ENCODE measurements around the gene RNH1. TPM values are rescaled to one million over a fixed set of nuclear protein-coding genes. Genes with fewer than 3 reads are reported as not detected.
"Not testable (repeated sequence)": the region's sequence is repeated elsewhere in the genome, so short reads cannot be mapped to it uniquely, and the experiment has no call there.

RNH1 gene
- total RNA-seq, 2 donors from 2014 or later: 185 to 248 TPM

- H3K27me3 ChIP-seq: no peaks in the 10 kb centered on the region
- no peaks in the 10 kb centered on the region for H3K36me3 ChIP-seq
- no peak overlapping the region for H3K4me3 ChIP-seq
- H3K27ac ChIP-seq: no peak overlapping the region
- H3K4me1 ChIP-seq: no peaks in the 10 kb centered on the region
- no peaks in the 10 kb centered on the region for H3K9me3 ChIP-seq
- TF ChIP-seq, protein P1, sequence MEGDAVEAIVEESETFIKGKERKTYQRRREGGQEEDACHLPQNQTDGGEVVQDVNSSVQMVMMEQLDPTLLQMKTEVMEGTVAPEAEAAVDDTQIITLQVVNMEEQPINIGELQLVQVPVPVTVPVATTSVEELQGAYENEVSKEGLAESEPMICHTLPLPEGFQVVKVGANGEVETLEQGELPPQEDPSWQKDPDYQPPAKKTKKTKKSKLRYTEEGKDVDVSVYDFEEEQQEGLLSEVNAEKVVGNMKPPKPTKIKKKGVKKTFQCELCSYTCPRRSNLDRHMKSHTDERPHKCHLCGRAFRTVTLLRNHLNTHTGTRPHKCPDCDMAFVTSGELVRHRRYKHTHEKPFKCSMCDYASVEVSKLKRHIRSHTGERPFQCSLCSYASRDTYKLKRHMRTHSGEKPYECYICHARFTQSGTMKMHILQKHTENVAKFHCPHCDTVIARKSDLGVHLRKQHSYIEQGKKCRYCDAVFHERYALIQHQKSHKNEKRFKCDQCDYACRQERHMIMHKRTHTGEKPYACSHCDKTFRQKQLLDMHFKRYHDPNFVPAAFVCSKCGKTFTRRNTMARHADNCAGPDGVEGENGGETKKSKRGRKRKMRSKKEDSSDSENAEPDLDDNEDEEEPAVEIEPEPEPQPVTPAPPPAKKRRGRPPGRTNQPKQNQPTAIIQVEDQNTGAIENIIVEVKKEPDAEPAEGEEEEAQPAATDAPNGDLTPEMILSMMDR (IDR thresholded peaks at IDR 0.05): no peak
- no peak for DNase-seq (ENCODE audit: low spot score)
These were observed 19.1 kb upstream of the RNH1 start for GRCh38 chr11:526192-526591.

DNA sequence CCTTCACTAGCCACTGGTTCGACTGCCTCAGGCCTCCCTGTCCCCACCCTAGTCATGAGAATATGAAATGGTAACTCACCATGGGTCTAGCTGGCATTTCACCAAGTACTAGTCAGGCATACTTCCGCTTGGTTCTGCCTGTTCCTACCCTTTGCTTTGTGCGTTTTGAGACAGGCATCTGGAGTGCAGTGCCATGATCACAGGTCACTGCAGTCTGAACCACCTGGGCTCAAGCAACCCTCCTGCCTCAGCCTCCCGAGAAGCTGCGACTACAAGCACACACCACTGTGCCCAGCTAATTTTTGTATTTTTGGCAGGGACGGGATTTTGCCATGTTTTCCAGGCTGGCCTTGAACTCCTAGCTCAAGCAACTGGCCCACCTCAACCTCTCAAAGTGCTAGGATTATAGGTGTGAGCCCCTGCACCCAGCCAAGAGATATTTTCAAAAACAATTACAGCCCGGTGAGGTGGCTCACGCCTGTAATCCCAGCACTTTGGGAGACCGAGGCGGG lies 14.2 kb upstream of the RNH1 start:
- Histone ChIP-seq H3K9me3 (no peaks in the 10 kb centered on the region), H3K4me3 (no peak overlapping the region), H3K27ac (no peak overlapping the region), H3K36me3 (no peaks in the 10 kb centered on the region), H3K4me1 (peaks cover 0 to 8% of the 10 kb centered on the region in 2 donors), H3K27me3 (no peaks in the 10 kb centered on the region)
- no peak for DNase-seq (ENCODE audit: low spot score)
- TF ChIP-seq, protein P1 (IDR thresholded peaks at IDR 0.05): no peak

GRCh38 chr11:520428-521176 lies 13.6 kb upstream of the RNH1 start:
- H3K27me3 ChIP-seq: no peaks in the 10 kb centered on the region
- peaks cover 0 to 8% of the 10 kb centered on the region in 2 donors for H3K4me1 ChIP-seq
- H3K4me3 ChIP-seq: no peak overlapping the region
- H3K27ac ChIP-seq: no peak overlapping the region
- TF ChIP-seq, protein P1 (IDR thresholded peaks at IDR 0.05): no peak
- H3K36me3 ChIP-seq: no peaks in the 10 kb centered on the region
- DNase-seq (ENCODE audit: low spot score): no peak
- H3K9me3 ChIP-seq: no peaks in the 10 kb centered on the region

DNA sequence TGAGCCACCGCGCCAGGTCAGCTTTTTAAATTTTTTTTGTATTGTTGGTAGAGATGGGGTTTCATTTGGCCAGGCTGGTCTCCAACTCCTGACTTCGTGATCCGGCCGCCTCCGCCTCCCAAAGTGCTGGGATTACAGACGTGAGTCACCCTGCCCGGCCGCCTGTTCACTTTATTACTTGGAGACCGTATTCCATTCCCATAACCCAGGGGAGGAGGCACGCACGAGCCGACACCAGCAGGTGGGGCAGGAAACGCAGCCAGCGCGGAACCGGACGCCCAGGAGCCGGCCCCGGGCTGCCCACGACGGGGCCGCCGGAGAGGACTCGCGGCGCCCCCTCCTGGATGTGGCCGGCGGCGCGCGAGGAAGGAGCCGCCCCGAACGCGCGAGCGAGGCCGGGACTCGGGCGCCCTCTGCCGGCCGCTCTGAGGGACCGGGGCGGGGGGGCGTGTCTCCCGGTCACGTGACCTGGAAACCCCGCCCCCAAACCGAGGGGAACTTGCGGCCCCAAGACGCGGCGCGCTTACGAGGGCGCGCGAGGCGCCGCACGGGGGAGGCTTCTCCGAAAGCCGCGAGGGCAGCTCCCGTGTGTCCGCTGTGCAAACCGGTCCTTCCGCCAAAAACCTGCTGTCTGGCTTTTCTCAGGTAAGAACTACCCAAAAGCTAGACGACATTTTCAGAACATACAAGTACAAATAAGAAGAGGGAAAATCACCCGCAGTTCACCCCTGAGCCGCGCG lies 11.6 kb upstream of the RNH1 start:
- TF ChIP-seq, protein P1 (IDR thresholded peaks at IDR 0.05): peak; percentile 99 to 100
- peak; percentile 96 for DNase-seq (ENCODE audit: low spot score)
- Histone ChIP-seq H3K36me3 (no peaks in the 10 kb centered on the region), H3K4me1 (peaks cover 0 to 8% of the 10 kb centered on the region in 2 donors), H3K4me3 (peak overlapping the region; percentile 17 to 26), H3K27ac (peak overlapping the region; percentile 65 to 73), H3K9me3 (no peaks in the 10 kb centered on the region), H3K27me3 (no peaks in the 10 kb centered on the region)

- H3K27ac ChIP-seq; DNase-seq (ENCODE audit: low spot score); H3K36me3 ChIP-seq: not testable (repeated sequence)
These were observed 10.1 kb upstream of the RNH1 start for GRCh38 chr11:516918-517685.

More at GRCh38 chr11:516918-517685, 10.1 kb upstream of the RNH1 start:
- not testable (repeated sequence) for H3K4me1 ChIP-seq, H3K4me3 ChIP-seq, H3K9me3 ChIP-seq, H3K27me3 ChIP-seq

Data from right atrium auricular region (tissue), 2 donors.